Measurements from ENCODE around the gene XPNPEP2.
A peak's percentile ranks its signal among the peaks of the same experiment; 100 is the strongest.

The XPNPEP2 gene

DNA sequence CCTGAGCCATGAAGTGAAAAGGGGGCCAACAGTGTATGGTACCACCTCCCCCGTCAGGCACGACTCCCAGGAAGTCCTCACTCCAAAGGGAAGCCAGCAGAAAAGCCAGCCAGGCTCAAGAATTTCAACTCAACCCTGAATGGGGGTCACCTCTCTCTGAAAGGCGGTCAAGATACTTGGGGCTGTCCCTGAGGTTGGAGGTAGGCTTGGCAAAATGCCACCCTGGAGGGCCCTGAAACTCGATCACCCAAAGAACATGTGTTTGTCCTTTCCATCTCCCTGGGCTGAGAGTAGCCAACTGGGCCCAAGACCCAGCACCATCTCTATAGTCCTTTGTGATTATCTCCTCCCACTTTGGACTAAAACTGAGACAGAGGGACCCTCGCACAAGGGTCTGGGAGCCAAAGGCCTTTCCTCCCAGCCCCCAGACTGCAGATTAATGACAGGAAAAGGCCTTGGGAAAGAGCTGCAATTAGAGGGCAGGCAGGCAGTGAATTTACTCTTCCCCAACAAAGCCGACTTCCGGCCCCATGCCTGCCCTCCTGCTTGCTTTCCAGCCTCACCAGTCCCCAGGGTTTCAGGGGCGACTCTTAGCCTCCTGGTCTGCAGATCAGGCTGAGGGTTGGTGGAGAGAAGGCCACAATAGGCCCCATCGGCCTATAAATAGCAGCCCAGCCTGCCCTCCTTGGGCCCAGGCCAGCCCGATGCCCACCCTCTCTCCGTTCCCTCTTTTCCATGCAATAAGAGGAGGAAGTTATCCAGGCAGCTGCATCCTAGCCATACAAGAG, 46.6 kb downstream of the XPNPEP2 start:
- H3K36me3 Mint-ChIP-seq (ENCODE audit: low read depth) = peaks cover 70% of the 10 kb centered on the region
- DNase-seq (ENCODE audit: low spot score) = no peak
- H3K4me3 Mint-ChIP-seq = peak overlapping the region; percentile 68
- H3K27ac Mint-ChIP-seq = peak overlapping the region; percentile 49
- H3K9me3 Mint-ChIP-seq = no peaks in the 10 kb centered on the region
- no peaks in the 10 kb centered on the region for H3K27me3 Mint-ChIP-seq (ENCODE audit: low read depth)
- H3K4me1 Mint-ChIP-seq (ENCODE audit: low read depth) = peaks cover 47% of the 10 kb centered on the region

DNA sequence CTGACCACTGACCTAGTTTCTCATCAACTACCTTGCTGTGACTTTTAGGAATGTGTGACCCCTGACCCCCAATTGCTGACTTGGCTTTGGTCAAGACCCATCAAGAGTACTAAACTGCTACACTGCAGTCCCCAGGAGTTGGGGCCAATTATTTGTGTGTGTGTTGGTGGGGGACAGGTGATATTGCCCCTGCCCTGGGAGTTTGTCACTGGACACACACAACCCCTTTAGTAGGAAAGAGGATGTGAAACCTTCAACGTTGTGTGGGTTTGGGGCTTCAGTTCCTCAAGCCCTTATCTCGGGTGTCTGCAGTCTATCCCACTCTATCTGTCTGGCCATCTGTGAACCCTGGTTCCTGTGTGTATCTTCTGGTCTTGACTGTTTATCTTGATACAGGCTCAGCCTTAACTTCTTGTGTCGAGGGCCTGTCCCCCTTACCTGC, 47.5 kb downstream of the XPNPEP2 start:
- Mint-ChIP-seq H3K27ac (peak overlapping the region; percentile 68), H3K9me3 (no peaks in the 10 kb centered on the region), H3K4me3 (peak overlapping the region; percentile 68), H3K36me3 (ENCODE audit: low read depth) (peaks cover 67% of the 10 kb centered on the region), H3K4me1 (ENCODE audit: low read depth) (peaks cover 47% of the 10 kb centered on the region), H3K27me3 (ENCODE audit: low read depth) (no peaks in the 10 kb centered on the region)
- DNase-seq (ENCODE audit: low spot score) = no peak

DNA sequence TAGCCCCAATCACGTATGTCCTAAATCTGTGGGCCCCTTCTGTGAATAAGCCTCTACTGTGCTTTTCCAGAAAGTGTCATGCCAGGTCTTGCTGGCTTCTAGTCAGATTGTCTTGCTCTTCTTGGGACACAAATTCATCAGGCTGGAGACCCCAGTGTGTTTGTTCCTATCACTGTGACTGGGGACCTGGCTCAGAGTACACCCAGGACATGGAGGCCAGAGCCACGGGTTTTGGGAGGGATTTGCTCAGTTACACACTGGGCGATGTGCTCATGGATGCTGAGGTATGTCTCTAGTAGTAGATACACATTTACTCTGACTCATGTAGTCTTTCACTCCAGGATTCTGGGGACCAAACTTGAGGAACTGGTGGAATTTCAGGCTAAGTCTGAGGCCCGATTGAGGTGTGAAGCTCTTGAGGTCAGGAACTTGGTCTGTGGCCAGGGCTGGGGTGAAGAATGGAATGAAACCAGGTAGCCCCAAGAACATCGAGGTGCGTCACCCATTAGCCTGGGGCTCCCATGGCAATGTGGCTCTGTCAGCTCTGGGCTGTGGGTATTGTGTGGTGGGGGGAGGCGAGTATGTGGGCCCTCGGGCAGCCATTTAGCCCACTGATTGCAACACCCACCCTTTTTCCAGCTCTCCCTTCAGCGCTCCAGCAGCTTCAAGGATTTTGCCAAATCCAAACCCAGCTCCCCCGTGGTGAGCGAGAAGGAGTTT, 48.7 kb downstream of the XPNPEP2 start:
- no peak for DNase-seq (ENCODE audit: low spot score)
- Mint-ChIP-seq H3K27ac (no peak overlapping the region), H3K27me3 (ENCODE audit: low read depth) (no peaks in the 10 kb centered on the region), H3K9me3 (no peaks in the 10 kb centered on the region), H3K4me1 (ENCODE audit: low read depth) (peaks cover 42% of the 10 kb centered on the region), H3K4me3 (peak overlapping the region; percentile 36), H3K36me3 (ENCODE audit: low read depth) (peaks cover 58% of the 10 kb centered on the region)

DNA sequence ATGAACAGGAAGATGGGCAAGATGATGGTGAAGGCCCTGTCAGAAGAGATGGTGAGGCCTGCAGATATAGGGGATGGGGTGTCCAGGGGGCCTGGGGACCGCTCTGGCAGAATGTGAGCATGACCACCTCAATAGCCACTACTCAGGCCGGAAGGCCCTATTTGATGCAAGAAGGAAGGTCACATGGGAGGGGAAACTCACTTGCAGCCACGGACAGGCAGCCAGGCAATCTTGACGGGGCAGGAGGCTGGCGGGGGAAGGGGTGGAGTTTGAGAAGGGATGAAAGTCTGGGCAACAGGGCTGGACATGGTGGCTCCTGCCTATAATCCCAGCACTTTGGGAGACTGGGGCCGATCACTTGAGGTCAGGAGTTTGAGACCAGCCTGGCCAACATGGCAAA, 49.7 kb downstream of the XPNPEP2 start:
- DNase-seq (ENCODE audit: low spot score) = no peak
- no peak overlapping the region for H3K4me3 Mint-ChIP-seq
- H3K36me3 Mint-ChIP-seq (ENCODE audit: low read depth) = peaks cover 56% of the 10 kb centered on the region
- no peaks in the 10 kb centered on the region for H3K9me3 Mint-ChIP-seq
- peaks cover 34% of the 10 kb centered on the region for H3K4me1 Mint-ChIP-seq (ENCODE audit: low read depth)
- no peaks in the 10 kb centered on the region for H3K27me3 Mint-ChIP-seq (ENCODE audit: low read depth)
- peak overlapping the region; percentile 60 for H3K27ac Mint-ChIP-seq

DNA sequence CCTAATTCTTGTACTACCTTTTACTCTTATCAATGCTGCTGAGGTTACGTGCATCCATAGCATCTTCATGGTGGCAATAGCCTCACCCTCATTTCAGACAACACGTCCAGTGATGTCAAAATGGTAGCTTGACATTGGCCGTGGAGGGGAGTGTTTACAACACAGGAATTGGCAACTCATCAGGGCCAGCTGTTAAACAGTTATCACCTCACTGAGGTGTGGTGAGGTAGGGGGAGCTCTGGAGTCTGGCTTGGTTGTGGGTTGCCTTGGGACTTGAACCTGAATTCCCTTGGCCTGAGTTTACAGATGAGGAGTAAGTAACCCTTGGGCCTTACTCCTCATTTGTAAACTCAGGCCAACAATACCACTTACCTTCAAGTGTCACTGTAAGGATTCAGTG, 51.4 kb downstream of the XPNPEP2 start:
- H3K27me3 Mint-ChIP-seq (ENCODE audit: low read depth) = no peaks in the 10 kb centered on the region
- DNase-seq (ENCODE audit: low spot score) = no peak
- H3K4me3 Mint-ChIP-seq = no peak overlapping the region
- no peaks in the 10 kb centered on the region for H3K9me3 Mint-ChIP-seq
- peaks cover 23% of the 10 kb centered on the region for H3K4me1 Mint-ChIP-seq (ENCODE audit: low read depth)
- H3K36me3 Mint-ChIP-seq (ENCODE audit: low read depth) = peaks cover 50% of the 10 kb centered on the region
- no peak overlapping the region for H3K27ac Mint-ChIP-seq

DNA sequence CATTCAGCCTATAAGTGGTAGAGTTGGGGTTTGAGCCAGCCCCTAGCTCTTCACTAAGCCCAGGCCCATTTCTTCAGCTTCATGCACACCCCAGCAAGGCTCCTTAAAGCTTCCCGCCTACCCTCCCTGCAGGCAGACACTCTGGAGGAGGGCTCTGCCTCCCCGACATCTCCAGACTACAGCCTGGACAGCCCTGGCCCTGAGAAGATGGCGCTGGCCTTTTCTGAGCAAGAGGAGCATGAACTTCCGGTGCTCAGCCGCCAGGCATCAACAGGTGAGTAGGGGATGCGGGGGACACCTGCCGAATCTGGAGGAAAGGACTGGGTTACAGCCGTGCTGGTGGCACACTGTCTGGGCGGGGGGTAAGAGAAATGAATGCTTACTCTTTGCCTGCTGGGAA, 52.0 kb downstream of the XPNPEP2 start:
- no peak for DNase-seq (ENCODE audit: low spot score)
- H3K9me3 Mint-ChIP-seq = no peaks in the 10 kb centered on the region
- no peaks in the 10 kb centered on the region for H3K27me3 Mint-ChIP-seq (ENCODE audit: low read depth)
- H3K36me3 Mint-ChIP-seq (ENCODE audit: low read depth) = peaks cover 49% of the 10 kb centered on the region
- H3K4me3 Mint-ChIP-seq = no peak overlapping the region
- H3K4me1 Mint-ChIP-seq (ENCODE audit: low read depth) = peaks cover 16% of the 10 kb centered on the region
- H3K27ac Mint-ChIP-seq = no peak overlapping the region

DNA sequence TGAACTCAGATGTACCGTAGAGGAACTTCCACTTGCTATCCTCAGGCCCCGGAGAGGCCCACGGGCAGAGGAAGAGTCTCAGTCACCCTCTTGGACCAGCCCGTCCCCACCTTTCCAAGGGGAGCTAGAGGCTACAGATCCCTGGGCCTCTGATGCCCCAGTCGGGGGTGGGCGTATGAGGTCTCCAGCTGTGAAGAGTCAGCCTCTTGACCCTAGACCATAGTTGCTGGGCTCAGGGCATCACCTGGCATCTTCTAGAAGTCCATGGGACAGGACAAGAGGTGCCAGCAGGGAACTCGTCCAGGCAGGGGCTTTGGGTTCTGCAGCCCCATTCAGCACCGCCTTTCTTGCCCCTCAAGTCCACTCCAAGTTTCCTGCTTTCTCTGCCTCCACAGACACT, 52.6 kb downstream of the XPNPEP2 start:
- Mint-ChIP-seq H3K9me3 (no peaks in the 10 kb centered on the region), H3K4me3 (no peak overlapping the region), H3K36me3 (ENCODE audit: low read depth) (peaks cover 47% of the 10 kb centered on the region), H3K27me3 (ENCODE audit: low read depth) (no peaks in the 10 kb centered on the region), H3K27ac (no peak overlapping the region), H3K4me1 (ENCODE audit: low read depth) (peaks cover 11% of the 10 kb centered on the region)
- DNase-seq (ENCODE audit: low spot score) = no peak

DNA sequence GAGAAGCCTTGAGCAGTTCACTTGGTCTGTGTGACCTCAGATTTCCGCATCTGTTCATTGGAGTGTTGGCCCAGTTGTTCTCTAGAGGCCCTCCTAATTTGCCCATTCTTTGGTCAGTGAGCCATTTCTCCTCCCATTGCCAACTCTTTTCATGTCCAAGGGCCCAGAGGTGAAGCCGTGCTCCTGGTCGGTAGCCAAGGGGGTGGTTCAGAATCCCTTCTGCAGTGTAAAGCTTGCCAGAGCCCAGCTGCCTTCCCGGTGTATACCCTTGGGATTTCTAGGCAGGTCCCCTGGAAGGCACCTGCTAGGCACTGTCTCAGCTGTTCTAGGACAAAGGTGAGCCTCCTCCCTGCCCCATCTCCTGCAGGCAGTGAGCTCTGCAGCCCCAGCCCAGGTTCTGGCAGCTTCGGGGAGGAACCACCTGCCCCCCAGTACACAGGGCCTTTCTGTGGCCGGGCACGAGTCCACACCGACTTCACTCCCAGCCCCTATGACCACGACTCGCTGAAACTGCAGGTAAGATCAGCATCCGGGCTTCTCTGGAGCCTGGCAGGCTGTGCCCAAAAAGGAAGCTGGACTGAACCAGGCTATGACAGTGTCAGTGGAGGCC, 53.3 kb downstream of the XPNPEP2 start:
- peaks cover 7% of the 10 kb centered on the region for H3K4me1 Mint-ChIP-seq (ENCODE audit: low read depth)
- no peak overlapping the region for H3K4me3 Mint-ChIP-seq
- peaks cover 45% of the 10 kb centered on the region for H3K36me3 Mint-ChIP-seq (ENCODE audit: low read depth)
- no peaks in the 10 kb centered on the region for H3K9me3 Mint-ChIP-seq
- H3K27ac Mint-ChIP-seq = no peak overlapping the region
- no peaks in the 10 kb centered on the region for H3K27me3 Mint-ChIP-seq (ENCODE audit: low read depth)
- no peak for DNase-seq (ENCODE audit: low spot score)

DNA sequence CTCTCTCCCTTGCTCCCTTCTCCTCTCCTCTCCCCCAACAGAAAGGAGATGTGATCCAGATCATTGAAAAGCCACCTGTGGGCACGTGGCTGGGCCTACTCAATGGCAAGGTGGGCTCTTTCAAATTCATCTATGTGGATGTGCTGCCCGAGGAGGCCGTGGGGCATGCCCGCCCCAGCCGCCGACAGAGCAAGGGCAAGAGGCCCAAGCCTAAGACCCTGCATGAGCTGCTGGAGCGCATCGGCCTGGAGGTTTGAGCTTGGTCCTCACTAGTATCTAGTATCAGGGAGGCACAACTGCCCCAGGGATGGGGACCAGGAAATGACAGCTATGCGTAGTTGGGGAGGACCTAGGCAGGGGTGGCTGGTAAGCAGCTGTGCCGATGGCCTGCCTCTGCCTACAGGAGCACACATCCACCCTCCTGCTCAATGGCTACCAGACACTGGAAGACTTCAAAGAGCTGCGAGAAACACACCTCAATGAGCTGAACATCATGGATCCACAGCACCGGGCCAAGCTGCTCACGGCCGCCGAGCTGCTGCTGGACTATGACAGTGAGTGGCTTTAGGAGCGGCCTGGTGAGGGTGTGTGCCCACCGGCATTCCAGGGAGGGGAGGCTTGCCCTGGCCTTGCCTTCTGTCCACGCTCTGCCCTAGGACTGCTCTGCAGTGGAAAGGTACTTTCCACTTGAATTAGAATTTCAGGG, 54.0 kb downstream of the XPNPEP2 start:
- H3K36me3 Mint-ChIP-seq (ENCODE audit: low read depth) = peaks cover 41% of the 10 kb centered on the region
- H3K4me3 Mint-ChIP-seq = no peak overlapping the region
- no peak for DNase-seq (ENCODE audit: low spot score)
- H3K9me3 Mint-ChIP-seq = no peaks in the 10 kb centered on the region
- no peak overlapping the region for H3K27ac Mint-ChIP-seq
- H3K4me1 Mint-ChIP-seq (ENCODE audit: low read depth) = peaks cover 6% of the 10 kb centered on the region
- no peaks in the 10 kb centered on the region for H3K27me3 Mint-ChIP-seq (ENCODE audit: low read depth)

DNA sequence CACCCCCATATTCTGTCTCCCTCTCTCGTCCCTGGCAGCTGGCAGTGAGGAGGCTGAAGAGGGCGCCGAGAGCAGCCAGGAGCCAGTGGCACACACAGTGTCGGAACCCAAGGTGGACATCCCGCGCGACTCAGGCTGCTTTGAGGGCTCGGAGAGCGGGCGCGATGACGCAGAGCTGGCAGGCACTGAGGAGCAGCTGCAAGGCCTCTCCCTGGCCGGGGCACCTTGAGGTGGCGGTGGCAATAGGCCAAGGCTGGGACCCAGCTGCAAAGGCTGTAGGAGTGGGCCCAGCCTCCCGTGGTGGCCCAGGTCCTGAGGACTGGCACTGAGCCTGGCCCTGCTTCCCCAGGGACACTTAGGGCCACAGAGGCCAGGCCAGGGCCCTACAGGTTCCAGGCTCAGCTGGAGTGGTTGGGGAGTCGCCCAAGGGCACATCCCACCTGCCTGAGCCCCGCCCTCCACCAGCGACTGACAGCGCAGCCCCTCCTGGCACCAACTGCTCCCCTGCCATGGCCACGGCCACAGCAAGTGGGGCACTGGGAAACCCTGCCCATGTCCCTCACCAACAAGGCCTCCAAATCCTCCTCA, 54.9 kb downstream of the XPNPEP2 start:
- Mint-ChIP-seq H3K27me3 (ENCODE audit: low read depth) (no peaks in the 10 kb centered on the region), H3K9me3 (no peaks in the 10 kb centered on the region), H3K36me3 (ENCODE audit: low read depth) (peaks cover 45% of the 10 kb centered on the region)

DNA sequence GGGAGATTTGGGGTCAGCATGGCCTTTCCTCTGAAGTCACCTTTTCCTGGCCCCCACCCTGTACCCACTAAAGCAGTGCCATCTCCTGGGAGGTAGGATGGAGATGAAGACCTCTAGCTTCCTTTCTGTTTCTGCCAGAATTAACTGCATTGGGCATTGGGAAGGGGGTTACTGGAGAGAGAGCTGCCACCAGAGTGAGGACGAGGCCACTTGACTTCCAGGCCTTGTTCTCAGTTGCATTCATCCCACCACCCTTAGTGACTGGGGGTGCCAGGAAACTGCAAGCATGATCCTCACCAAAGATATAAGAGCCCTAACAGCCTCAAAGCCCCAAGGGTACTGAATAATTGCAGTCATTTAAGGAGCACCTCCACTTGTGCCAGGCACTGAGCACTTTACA, 56.8 kb downstream of the XPNPEP2 start:
- DNase-seq (ENCODE audit: low spot score) = no peak
- Mint-ChIP-seq H3K27ac (no peak overlapping the region), H3K4me1 (ENCODE audit: low read depth) (peaks cover 16% of the 10 kb centered on the region), H3K36me3 (ENCODE audit: low read depth) (peaks cover 52% of the 10 kb centered on the region), H3K9me3 (no peaks in the 10 kb centered on the region), H3K27me3 (ENCODE audit: low read depth) (no peaks in the 10 kb centered on the region), H3K4me3 (no peak overlapping the region)

More for the DNA sequence above, 54.9 kb downstream of the XPNPEP2 start:
- Mint-ChIP-seq H3K4me3 (no peak overlapping the region), H3K27ac (no peak overlapping the region), H3K4me1 (ENCODE audit: low read depth) (peaks cover 11% of the 10 kb centered on the region)
- no peak for DNase-seq (ENCODE audit: low spot score)

DNA sequence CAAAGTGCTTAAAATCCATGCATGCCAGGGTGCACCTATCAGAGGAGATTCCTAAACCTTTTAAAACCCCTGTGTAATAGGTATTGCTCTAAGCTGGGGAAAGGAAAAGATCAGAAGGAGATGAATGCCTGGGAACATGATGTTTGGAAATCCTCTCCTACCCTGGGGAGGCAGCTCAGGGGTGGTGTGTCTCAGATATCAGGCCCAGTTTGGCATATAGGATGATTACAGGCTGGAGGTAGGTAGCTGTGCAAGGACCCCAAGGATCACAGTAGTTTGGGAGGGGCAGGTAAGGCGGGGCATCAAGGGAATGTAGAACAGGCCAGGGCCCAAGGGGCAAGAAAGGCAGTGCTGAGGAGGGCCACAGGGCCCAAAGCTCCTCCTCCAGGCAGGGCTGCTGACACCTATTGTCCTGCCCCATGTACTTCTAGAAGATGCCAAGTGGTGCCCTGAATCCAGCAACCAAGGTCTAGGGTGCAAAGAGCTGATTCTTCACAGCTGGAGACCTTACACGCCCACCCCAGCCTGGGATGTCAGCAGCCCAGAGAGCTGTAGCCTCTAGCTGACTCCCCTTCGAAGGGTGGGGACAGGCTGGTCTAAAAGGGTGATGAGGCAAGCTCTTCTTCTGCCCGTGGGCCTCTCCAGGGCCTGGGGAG, 58.6 kb downstream of the XPNPEP2 start:
- Mint-ChIP-seq H3K4me1 (ENCODE audit: low read depth) (peaks cover 16% of the 10 kb centered on the region), H3K9me3 (no peaks in the 10 kb centered on the region), H3K27ac (no peak overlapping the region), H3K36me3 (ENCODE audit: low read depth) (peaks cover 48% of the 10 kb centered on the region), H3K4me3 (no peak overlapping the region), H3K27me3 (ENCODE audit: low read depth) (no peaks in the 10 kb centered on the region)
- no peak for DNase-seq (ENCODE audit: low spot score)

DNA sequence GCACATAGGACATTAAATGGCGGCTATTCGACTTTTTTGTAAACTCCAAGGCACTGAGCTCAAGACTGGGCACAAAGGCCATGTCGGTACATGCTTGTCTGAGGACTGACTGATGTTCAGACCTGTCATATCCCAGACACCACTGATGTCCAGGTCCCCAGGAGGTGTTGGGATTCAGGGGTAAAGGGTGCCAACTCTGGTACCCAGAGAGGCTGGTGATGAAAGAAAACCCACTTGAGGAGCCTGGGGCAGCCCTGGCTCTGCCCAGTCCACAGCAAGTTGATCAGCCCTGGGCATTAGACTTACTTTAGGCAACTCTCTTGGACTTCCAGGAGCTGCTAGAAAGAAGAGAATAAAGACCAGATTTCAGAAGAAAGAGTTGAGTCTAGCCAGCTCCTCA, 59.7 kb downstream of the XPNPEP2 start:
- Mint-ChIP-seq H3K27me3 (ENCODE audit: low read depth) (no peaks in the 10 kb centered on the region), H3K9me3 (no peaks in the 10 kb centered on the region), H3K36me3 (ENCODE audit: low read depth) (peaks cover 39% of the 10 kb centered on the region), H3K4me1 (ENCODE audit: low read depth) (peaks cover 16% of the 10 kb centered on the region), H3K4me3 (no peak overlapping the region), H3K27ac (peak overlapping the region; percentile 15)
- no peak for DNase-seq (ENCODE audit: low spot score)
